GM20000 (cell line): ENCODE data around the gene SELENOT.

Experiments
- DNase-seq: peaks from one replicate; pipeline ENCODE4 v3.0.0; 2012; ENCODE audit warnings: low spot score
- CTCF ChIP-seq: IDR thresholded peaks from 2 replicates; pipeline ENCODE4 v1.5.1; 2012; ENCODE audit warnings: mild to moderate bottlenecking, control low read depth; ENCODE audit errors: extremely low read depth, missing control alignments

SELENOT gene

GRCh38 chr3:150623945-150624344, 20.8 kb downstream of the SELENOT start:
- DNase-seq = no peak
- no peak for TF ChIP-seq CTCF

- no peak for TF ChIP-seq CTCF
- no peak for DNase-seq
These were observed 23.2 kb downstream of the SELENOT start for GRCh38 chr3:150626148-150626930.

GRCh38 chr3:150627557-150627956, 24.4 kb downstream of the SELENOT start:
- no peak for DNase-seq
- TF ChIP-seq CTCF = no peak

GRCh38 chr3:150631515-150632221, 28.5 kb downstream of the SELENOT start:
- no peak for TF ChIP-seq CTCF
- no peak for DNase-seq

- no peak for TF ChIP-seq CTCF
- no peak for DNase-seq
These were observed 32.0 kb downstream of the SELENOT start for GRCh38 chr3:150635076-150635475.

GRCh38 chr3:150635526-150635925, 32.4 kb downstream of the SELENOT start:
- TF ChIP-seq CTCF = no peak
- peak; percentile 51 for DNase-seq

GRCh38 chr3:150636258-150636657, 33.1 kb downstream of the SELENOT start:
- DNase-seq = no peak
- TF ChIP-seq CTCF = no peak
